ENCODE measurements around the gene CACHD1. TPM values are rescaled to one million over a fixed set of nuclear protein-coding genes. Genes with fewer than 3 reads are reported as not detected.

CACHD1 gene
- total RNA-seq, 1 experiment from 2014 or later = 8.4 TPM

- ChIA-PET POLR2A (no interaction called here), CTCF (no interaction called here), RAD21 (ENCODE audit: low non-redundant PET in 1 of 2, low total read pairs in 2 of 2, uncharacterized antibody in 2 of 2, unreplicated experiment in 2 of 2) (no interaction called here)
These were observed 12.2 kb downstream of the CACHD1 start for GRCh38 chr1:64482128-64482527.

GRCh38 chr1:64482720-64483119, 12.8 kb downstream of the CACHD1 start:
- no peak overlapping the region for H3K4me3 ChIP-seq (replicated peaks in 1 of 2; ENCODE audit: low read depth in 1 of 2, low read length in 2 of 2)
- H4K20me1 ChIP-seq (ENCODE audit: insufficient read depth) = no peaks in the 10 kb centered on the region
- H3K9me2 ChIP-seq (ENCODE audit: insufficient read depth) = no peaks in the 10 kb centered on the region
- H3K27ac ChIP-seq (ENCODE audit: low read depth, low read length) = no peak overlapping the region
- H2AFZ ChIP-seq (ENCODE audit: low read depth, low read length, poor library complexity, severe bottlenecking) = no peak overlapping the region
- no peak overlapping the region for H3K4me2 ChIP-seq (ENCODE audit: low read length)
- ChIA-PET POLR2A (no interaction called here), RAD21 (ENCODE audit: low non-redundant PET in 1 of 2, low total read pairs in 2 of 2, uncharacterized antibody in 2 of 2, unreplicated experiment in 2 of 2) (no interaction called here), CTCF (no interaction called here)
- H3K79me2 ChIP-seq (ENCODE audit: insufficient read depth, low read length) = 0 out of 2 replicates have a peak, but pooled peaks cover 3% of the 10 kb centered on the region
- DNase-seq (ENCODE audit: low read depth, low spot score) = no peak
- intact Hi-C loops (cut with micrococcal nuclease) = no loop called here
- H3K27me3 ChIP-seq (ENCODE audit: insufficient read depth, low read length) = no peaks in the 10 kb centered on the region
- no TSS peak for BruUV-seq (replicated peaks)
- no peaks in the 10 kb centered on the region for H3K9me3 ChIP-seq (ENCODE audit: control insufficient read depth in 1 of 2, insufficient read depth in 1 of 2, low read depth in 1 of 2, low read length in 2 of 2)
- no peaks in the 10 kb centered on the region for H3K4me1 ChIP-seq (ENCODE audit: control insufficient read depth in 1 of 2, insufficient read depth in 2 of 2, low read length in 2 of 2)
- no peak for ATAC-seq
- H3K9ac ChIP-seq (ENCODE audit: low read length) = no peak overlapping the region
- H3K36me3 ChIP-seq (ENCODE audit: control insufficient read depth in 1 of 2, insufficient read depth in 2 of 2, low read length in 2 of 2) = no peaks in the 10 kb centered on the region
- TF ChIP-seq ZNF274 (IDR thresholded peaks at IDR 0.05; ENCODE audit: low read depth, low read length) = no peak
- no peak for TF ChIP-seq EZH2phosphoT487 (IDR thresholded peaks at IDR 0.05; ENCODE audit: borderline replicate concordance)
- no peak for TF ChIP-seq EZH2 (IDR thresholded peaks at IDR 0.05)
- TF ChIP-seq YY1 (IDR thresholded peaks at IDR 0.05; ENCODE audit: extremely low read depth, insufficient replicate concordance, low read depth, low read length) = no peak
- no peak for TF ChIP-seq EGR1 (IDR thresholded peaks at IDR 0.05; ENCODE audit: low read depth)

More at GRCh38 chr1:64482128-64482527, 12.2 kb downstream of the CACHD1 start:
- no peak overlapping the region for H3K27ac ChIP-seq (ENCODE audit: low read depth, low read length)
- no peaks in the 10 kb centered on the region for H3K9me3 ChIP-seq (ENCODE audit: control insufficient read depth in 1 of 2, insufficient read depth in 1 of 2, low read depth in 1 of 2, low read length in 2 of 2)
- H3K27me3 ChIP-seq (ENCODE audit: insufficient read depth, low read length) = no peaks in the 10 kb centered on the region
- H3K79me2 ChIP-seq (ENCODE audit: insufficient read depth, low read length) = 0 out of 2 replicates have a peak, but pooled peaks cover 3% of the 10 kb centered on the region
- H4K20me1 ChIP-seq (ENCODE audit: insufficient read depth) = no peaks in the 10 kb centered on the region
- no peak overlapping the region for H3K4me3 ChIP-seq (replicated peaks in 1 of 2; ENCODE audit: low read depth in 1 of 2, low read length in 2 of 2)
- ATAC-seq = no peak
- no peak overlapping the region for H3K9ac ChIP-seq (ENCODE audit: low read length)
- no peak overlapping the region for H3K4me2 ChIP-seq (ENCODE audit: low read length)
- no peak overlapping the region for H2AFZ ChIP-seq (ENCODE audit: low read depth, low read length, poor library complexity, severe bottlenecking)
- no peak for DNase-seq (ENCODE audit: low read depth, low spot score)
- H3K36me3 ChIP-seq (ENCODE audit: control insufficient read depth in 1 of 2, insufficient read depth in 2 of 2, low read length in 2 of 2) = no peaks in the 10 kb centered on the region
- BruUV-seq (replicated peaks) = no TSS peak
- intact Hi-C loops (cut with micrococcal nuclease) = no loop called here
- no peaks in the 10 kb centered on the region for H3K4me1 ChIP-seq (ENCODE audit: control insufficient read depth in 1 of 2, insufficient read depth in 2 of 2, low read length in 2 of 2)
- no peaks in the 10 kb centered on the region for H3K9me2 ChIP-seq (ENCODE audit: insufficient read depth)
- TF ChIP-seq POLR2AphosphoS5 (IDR thresholded peaks at IDR 0.05; ENCODE audit: low read depth, low read length) (no peak), TCF7L2 (IDR thresholded peaks at IDR 0.05; ENCODE audit: borderline replicate concordance, extremely low read depth, insufficient read depth, insufficient read length) (no peak), CBX3 (IDR thresholded peaks at IDR 0.05; ENCODE audit: low read depth) (no peak), SIN3A (IDR thresholded peaks at IDR 0.05; ENCODE audit: low read depth) (no peak)

Data from HCT116 (cell line).